Measurements from ENCODE around the gene ITGAL. TPM values are rescaled to one million over a fixed set of nuclear protein-coding genes. Genes with fewer than 3 reads are reported as not detected.

The ITGAL gene
- total and polyA plus RNA-seq, 2 of the 13 experiments (the other 11 are each of a cell fraction or from before 2014, with no cell fraction given), result 0.86 to 1.2 TPM

DNA sequence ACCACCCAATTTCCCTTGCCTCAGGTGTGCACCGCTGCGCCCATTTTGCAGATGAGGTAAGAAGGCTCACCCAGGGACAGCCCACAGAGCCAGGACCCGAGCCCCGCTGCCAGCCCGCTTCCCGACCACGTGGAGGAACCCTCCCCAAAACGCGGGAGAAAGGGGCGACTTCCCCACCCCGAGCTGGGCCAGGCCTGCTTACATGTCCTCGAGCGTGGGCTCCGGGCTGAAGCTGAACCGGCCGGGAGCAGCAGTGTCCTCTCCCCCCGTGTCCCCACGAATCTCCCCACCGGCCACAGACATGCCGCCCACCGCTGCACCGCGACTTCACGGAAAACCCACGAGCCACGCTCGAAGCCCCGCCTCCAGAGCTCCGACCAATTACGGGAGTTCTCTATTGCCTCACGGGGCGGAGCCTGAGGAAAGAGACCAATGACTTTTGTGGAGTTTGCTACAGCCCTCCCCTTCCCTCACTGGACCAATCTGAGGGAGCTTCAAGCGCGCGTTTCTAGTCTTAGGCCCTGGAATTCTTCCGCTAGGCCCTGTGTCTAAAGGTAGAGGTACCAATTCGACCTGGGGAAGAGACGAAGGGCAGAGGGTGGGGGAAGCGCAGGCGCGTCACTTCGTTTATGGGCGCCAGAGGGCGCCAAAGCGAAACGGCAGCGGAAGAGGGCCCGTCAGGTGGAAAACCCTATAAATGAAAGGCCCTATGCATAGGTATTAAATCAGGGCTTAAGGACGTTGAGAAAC, 42.7 kb upstream of the ITGAL start, which contains the start of gene DCTPP1 (continued):
- TF ChIP-seq NFIC (IDR thresholded peaks at IDR 0.05; ENCODE audit: low read length), result no peak
- TF ChIP-seq EHMT2 (IDR thresholded peaks at IDR 0.05; ENCODE audit: borderline replicate concordance, low read depth, low read length), result no peak
- no peak for TF ChIP-seq ELK4 (CRISPR knock-in tag; IDR thresholded peaks at IDR 0.05; ENCODE audit: borderline replicate concordance)
- TF ChIP-seq HES4 (CRISPR knock-in tag; IDR thresholded peaks at IDR 0.05; ENCODE audit: borderline replicate concordance), result peak; percentile 82; the same call in 1 of the 2 replicates
- peak; percentile 55 for TF ChIP-seq ZNF781 (CRISPR knock-in tag; IDR thresholded peaks at IDR 0.05; ENCODE audit: borderline replicate concordance, not compliant biosample characterization)
- TF ChIP-seq TOPORS (CRISPR knock-in tag; IDR thresholded peaks at IDR 0.05), result peak; percentile 95
- TF ChIP-seq SRSF9 (IDR thresholded peaks at IDR 0.05; ENCODE audit: borderline replicate concordance, insufficient read depth, low read depth, low read length, poor library complexity, severe bottlenecking), result no peak
- TF ChIP-seq HNRNPH1 (optimal IDR thresholded peaks at IDR 0.05; ENCODE audit: low read depth, low read length), result no peak
- TF ChIP-seq CEBPG (CRISPR knock-in tag; IDR thresholded peaks at IDR 0.05), result peak; percentile 85
- TF ChIP-seq, protein P1, sequence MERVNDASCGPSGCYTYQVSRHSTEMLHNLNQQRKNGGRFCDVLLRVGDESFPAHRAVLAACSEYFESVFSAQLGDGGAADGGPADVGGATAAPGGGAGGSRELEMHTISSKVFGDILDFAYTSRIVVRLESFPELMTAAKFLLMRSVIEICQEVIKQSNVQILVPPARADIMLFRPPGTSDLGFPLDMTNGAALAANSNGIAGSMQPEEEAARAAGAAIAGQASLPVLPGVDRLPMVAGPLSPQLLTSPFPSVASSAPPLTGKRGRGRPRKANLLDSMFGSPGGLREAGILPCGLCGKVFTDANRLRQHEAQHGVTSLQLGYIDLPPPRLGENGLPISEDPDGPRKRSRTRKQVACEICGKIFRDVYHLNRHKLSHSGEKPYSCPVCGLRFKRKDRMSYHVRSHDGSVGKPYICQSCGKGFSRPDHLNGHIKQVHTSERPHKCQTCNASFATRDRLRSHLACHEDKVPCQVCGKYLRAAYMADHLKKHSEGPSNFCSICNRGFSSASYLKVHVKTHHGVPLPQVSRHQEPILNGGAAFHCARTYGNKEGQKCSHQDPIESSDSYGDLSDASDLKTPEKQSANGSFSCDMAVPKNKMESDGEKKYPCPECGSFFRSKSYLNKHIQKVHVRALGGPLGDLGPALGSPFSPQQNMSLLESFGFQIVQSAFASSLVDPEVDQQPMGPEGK (CRISPR knock-in tag; IDR thresholded peaks at IDR 0.05), result peak; percentile 84
- TF ChIP-seq HNF4A (CRISPR knock-in tag; IDR thresholded peaks at IDR 0.05), result no peak; the same call in 1 of the 2 replicates
- no peak; the same call in 1 of the 2 replicates for TF ChIP-seq JUND (CRISPR knock-in tag; IDR thresholded peaks at IDR 0.05)
- TF ChIP-seq, protein P2, sequence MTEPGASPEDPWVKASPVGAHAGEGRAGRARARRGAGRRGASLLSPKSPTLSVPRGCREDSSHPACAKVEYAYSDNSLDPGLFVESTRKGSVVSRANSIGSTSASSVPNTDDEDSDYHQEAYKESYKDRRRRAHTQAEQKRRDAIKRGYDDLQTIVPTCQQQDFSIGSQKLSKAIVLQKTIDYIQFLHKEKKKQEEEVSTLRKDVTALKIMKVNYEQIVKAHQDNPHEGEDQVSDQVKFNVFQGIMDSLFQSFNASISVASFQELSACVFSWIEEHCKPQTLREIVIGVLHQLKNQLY (CRISPR knock-in tag; IDR thresholded peaks at IDR 0.05), result no peak; the same call in 1 of the 2 replicates
- TF ChIP-seq MEIS1 (CRISPR knock-in tag; IDR thresholded peaks at IDR 0.05; ENCODE audit: borderline replicate concordance), result no peak
- no peak for TF ChIP-seq SETDB1 (CRISPR knock-in tag; IDR thresholded peaks at IDR 0.05; ENCODE audit: borderline replicate concordance)
- TF ChIP-seq USF2 (IDR thresholded peaks at IDR 0.05; ENCODE audit: low read depth, low read length), result no peak
- no peak; the same call in 1 of the 2 replicates for TF ChIP-seq USF2 (CRISPR knock-in tag; IDR thresholded peaks at IDR 0.05; ENCODE audit: borderline replicate concordance)
- TF ChIP-seq NFE2L2 (IDR thresholded peaks at IDR 0.05; ENCODE audit: low read length), result no peak
- TF ChIP-seq ZFP36L1 (CRISPR knock-in tag; IDR thresholded peaks at IDR 0.05), result peak; percentile 93
- 0 out of 2 replicates have a peak, but pooled peaks have one; percentile 45 for TF ChIP-seq KDM1A (CRISPR knock-in tag; IDR thresholded peaks at IDR 0.05)
- no peak for TF ChIP-seq MBNL3 (CRISPR knock-in tag; conservative IDR thresholded peaks at IDR 0.05)
- peak; percentile 85 for TF ChIP-seq MED1 (CRISPR knock-in tag; IDR thresholded peaks at IDR 0.05)
- TF ChIP-seq ZFP41 (CRISPR knock-in tag; IDR thresholded peaks at IDR 0.05; ENCODE audit: borderline replicate concordance), result no peak
- TF ChIP-seq AKAP8 (CRISPR knock-in tag; IDR thresholded peaks at IDR 0.05), result peak; percentile 33; the same call in 1 of the 2 replicates
